Amygdala (tissue), 56 donors: ENCODE data around the gene WDR36.

ENCODE experiments used
- DNase-seq, 56 donors: peaks; one replicate each; lab custom pipeline; 2025; lab: John Stamatoyannopoulos, UW

WDR36 gene

GRCh38 chr5:111173476-111173875, 81.3 kb downstream of the WDR36 start:
- DNase-seq = no peak
